ENCODE data around the gene WNT3A.

The WNT3A gene

DNA sequence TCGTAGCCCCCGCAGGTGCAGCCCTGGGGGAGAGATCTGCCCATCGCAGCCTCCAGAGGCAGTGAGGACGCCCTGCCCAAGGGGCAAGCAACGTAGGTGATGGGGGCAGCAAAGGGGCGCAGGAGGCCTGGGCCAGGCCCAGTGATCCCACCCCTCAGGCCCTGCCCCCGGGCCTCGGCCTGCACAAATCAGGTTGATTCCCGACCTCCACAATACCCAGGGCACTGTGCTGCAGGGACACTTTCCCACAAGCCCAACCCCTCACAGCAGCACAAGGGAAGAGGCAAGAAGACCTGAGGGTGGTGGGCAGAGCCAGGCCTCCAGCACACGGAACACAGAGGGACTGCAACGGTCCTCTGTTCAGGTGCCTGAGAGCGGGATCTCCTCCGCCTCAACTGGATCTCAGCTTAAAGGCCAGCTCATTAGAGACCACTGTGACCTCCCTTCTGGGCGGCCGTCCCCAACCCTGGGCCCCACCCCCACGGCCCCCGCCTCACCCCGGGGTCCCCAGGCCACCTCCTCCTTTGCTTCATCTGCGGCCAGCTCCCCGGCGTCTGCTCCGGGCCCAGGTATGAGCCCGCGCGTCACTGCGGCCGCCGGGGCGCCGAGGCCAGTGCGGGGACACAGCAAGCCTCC is 74.9 kb downstream of the WNT3A start:
- H3K4me1 ChIP-seq (ENCODE audit: control insufficient read depth, low read depth, low read length): peaks cover 17% of the 10 kb centered on the region
- H3K36me3 ChIP-seq (ENCODE audit: control insufficient read depth, low read depth, low read length): no peaks in the 10 kb centered on the region
- H3K27ac ChIP-seq (ENCODE audit: low read length): no peak overlapping the region
- H3K27me3 ChIP-seq (ENCODE audit: control insufficient read depth, insufficient read depth, low read length): peaks cover 12% of the 10 kb centered on the region
- H3K4me3 ChIP-seq (ENCODE audit: low read length): peak overlapping the region; percentile 86
- H3K9me3 ChIP-seq (ENCODE audit: control insufficient read depth, low read depth, low read length): no peaks in the 10 kb centered on the region
- peak overlapping the region; percentile 43 for H3K9ac ChIP-seq (ENCODE audit: low read length)

DNA sequence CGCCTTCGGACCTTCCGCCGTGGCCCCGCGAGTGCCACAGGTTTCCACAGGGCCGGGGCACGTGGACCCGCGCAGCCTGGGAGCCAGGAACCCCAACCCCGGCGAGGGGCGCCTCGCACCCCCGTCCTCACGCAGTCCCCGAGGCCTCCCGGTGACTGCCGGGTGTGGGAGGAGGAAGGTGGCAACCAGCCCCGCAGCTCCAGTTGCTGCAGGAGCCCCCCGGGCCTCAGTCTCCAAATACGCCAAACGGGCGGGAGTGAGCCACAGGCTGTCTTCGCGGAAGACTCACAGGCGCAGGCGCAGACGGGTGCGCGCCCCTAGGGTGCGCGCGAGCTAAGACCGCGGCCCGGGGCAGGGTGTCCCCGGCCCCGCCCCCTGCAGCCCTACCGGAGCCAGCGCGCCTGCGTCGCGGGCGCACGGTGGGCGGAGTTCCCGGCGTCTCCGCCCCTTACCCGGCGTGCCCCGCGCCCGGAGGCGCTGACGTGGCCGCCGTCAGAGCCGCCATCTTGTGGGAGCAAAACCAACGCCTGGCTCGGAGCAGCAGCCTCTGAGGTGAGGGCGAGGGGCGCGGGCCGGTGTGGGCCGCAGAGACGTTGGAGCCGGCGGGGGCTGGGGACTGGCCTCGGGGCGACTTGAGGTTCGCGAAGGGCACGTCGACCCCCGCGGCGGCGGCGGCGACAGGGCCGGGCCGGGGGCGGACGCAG is 75.6 kb downstream of the WNT3A start, which contains the start of gene ARF1:
ARF1 (plus strand) TSS at position 495 of the 704 bp plus-strand sequence. CDS start 14,407 bp downstream, outside the sequence.
- Histone ChIP-seq H3K9ac (ENCODE audit: low read length) (peak within 1 kb of the TSS; percentile 82), H3K27ac (ENCODE audit: low read length) (peak within 1 kb of the TSS; percentile 52), H3K27me3 (ENCODE audit: control insufficient read depth, insufficient read depth, low read length) (peaks cover 7% of the 10 kb centered on the region), H3K9me3 (ENCODE audit: control insufficient read depth, low read depth, low read length) (no peaks in the 10 kb centered on the region), H3K36me3 (ENCODE audit: control insufficient read depth, low read depth, low read length) (no peaks in the 10 kb centered on the region), H3K4me1 (ENCODE audit: control insufficient read depth, low read depth, low read length) (peaks cover 17% of the 10 kb centered on the region), H3K4me3 (ENCODE audit: low read length) (peak within 1 kb of the TSS; percentile 86)

DNA sequence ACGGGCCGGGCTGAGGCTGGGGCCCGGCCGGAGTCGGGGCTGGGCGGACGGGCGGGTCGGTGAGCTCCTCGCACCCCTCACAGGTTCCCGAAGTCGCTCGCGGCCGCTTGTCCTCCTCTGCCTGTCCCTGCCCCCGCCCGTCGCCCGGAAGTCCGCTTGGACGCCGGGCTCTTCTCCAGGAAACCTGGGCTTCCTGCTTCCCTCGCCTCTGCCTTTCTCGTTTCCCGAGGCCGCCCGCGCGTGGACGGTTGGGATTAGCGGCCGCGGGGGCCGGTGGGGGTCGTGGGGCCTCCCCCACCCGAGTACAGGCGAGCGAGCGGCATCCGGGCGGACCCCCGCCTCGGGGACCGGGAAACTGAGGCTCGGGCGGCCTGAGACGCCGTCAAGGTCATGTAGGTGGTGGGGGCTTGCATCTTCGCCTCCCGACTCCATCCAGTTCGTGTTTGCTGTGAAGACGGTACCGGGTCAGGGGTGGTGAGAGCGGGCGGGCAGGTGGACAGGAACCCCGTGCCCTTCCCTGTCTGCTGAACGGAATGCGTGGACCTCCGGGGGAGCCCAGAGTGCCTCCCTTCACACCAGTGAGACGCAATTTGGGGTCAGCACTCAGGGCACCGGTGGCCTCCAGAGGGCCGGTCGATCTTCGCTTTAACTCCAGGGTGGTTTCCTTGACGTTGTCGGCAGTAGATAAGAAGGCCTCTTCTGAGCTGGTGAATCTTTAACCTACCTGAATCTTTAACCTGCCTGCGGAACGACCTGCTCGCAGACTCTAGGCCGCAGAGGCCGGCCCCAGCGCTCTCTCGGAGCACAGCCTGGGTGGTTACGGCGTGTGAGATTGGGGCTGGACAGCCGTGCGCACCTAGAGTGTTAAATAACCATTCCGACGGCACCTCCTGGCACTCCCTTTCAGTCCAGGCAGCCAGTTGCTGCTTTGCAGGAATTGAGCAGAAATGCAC is 76.4 kb downstream of the WNT3A start:
- H3K4me3 ChIP-seq (ENCODE audit: low read length): peak overlapping the region; percentile 86
- H3K36me3 ChIP-seq (ENCODE audit: control insufficient read depth, low read depth, low read length): no peaks in the 10 kb centered on the region
- H3K4me1 ChIP-seq (ENCODE audit: control insufficient read depth, low read depth, low read length): peaks cover 17% of the 10 kb centered on the region
- no peaks in the 10 kb centered on the region for H3K9me3 ChIP-seq (ENCODE audit: control insufficient read depth, low read depth, low read length)
- H3K9ac ChIP-seq (ENCODE audit: low read length): peak overlapping the region; percentile 82
- H3K27ac ChIP-seq (ENCODE audit: low read length): peak overlapping the region; percentile 52
- H3K27me3 ChIP-seq (ENCODE audit: control insufficient read depth, insufficient read depth, low read length): peaks cover under 1% of the 10 kb centered on the region

DNA sequence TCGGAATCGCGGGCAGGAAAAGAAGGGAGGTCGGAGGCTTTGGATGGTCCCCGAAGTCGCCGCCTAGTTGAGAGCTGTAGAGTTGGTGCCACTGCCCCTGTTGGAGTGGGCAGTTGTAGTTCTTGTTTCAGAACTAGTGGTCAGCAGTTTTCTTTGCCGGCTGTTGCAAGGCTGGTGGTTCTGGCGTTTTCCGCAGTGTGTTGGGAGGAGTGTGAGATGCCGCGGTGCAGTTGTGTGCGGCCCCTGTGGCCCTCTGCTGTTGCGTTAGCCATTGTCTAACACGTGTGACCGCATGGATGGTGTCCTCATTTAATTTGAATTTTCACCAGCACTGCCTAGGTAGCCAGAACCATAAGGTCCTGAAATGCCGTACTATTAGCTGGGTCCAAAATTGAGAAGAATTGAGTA is 77.1 kb downstream of the WNT3A start:
- Histone ChIP-seq H3K9me3 (ENCODE audit: control insufficient read depth, low read depth, low read length) (no peaks in the 10 kb centered on the region), H3K4me1 (ENCODE audit: control insufficient read depth, low read depth, low read length) (peaks cover 15% of the 10 kb centered on the region), H3K9ac (ENCODE audit: low read length) (peak overlapping the region; percentile 82), H3K27ac (ENCODE audit: low read length) (no peak overlapping the region), H3K27me3 (ENCODE audit: control insufficient read depth, insufficient read depth, low read length) (no peaks in the 10 kb centered on the region), H3K36me3 (ENCODE audit: control insufficient read depth, low read depth, low read length) (peaks cover 4% of the 10 kb centered on the region), H3K4me3 (ENCODE audit: low read length) (peak overlapping the region; percentile 86)

DNA sequence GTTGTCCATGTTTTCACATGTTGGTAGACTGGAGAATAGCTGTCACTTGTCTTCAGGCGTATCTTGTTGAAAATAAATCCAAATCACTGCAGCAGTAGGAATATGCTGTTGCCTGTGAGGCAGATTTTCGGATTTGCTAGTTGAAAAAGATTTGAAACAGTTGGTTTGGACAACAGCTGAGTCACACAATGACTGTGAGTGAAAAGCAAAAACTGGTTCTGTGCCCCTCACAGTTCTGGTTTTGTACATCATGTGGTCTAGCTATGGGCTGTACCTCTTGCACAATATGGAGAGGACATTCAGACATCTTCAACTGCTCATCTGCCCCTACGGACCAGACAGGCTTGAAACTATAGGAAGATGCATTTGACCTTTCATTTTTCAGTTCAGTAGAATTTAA is 77.5 kb downstream of the WNT3A start:
- no peaks in the 10 kb centered on the region for H3K27me3 ChIP-seq (ENCODE audit: control insufficient read depth, insufficient read depth, low read length)
- peak overlapping the region; percentile 86 for H3K4me3 ChIP-seq (ENCODE audit: low read length)
- no peak overlapping the region for H3K27ac ChIP-seq (ENCODE audit: low read length)
- H3K9ac ChIP-seq (ENCODE audit: low read length): peak overlapping the region; percentile 82
- H3K36me3 ChIP-seq (ENCODE audit: control insufficient read depth, low read depth, low read length): peaks cover 4% of the 10 kb centered on the region
- H3K4me1 ChIP-seq (ENCODE audit: control insufficient read depth, low read depth, low read length): peaks cover 12% of the 10 kb centered on the region
- H3K9me3 ChIP-seq (ENCODE audit: control insufficient read depth, low read depth, low read length): no peaks in the 10 kb centered on the region

DNA sequence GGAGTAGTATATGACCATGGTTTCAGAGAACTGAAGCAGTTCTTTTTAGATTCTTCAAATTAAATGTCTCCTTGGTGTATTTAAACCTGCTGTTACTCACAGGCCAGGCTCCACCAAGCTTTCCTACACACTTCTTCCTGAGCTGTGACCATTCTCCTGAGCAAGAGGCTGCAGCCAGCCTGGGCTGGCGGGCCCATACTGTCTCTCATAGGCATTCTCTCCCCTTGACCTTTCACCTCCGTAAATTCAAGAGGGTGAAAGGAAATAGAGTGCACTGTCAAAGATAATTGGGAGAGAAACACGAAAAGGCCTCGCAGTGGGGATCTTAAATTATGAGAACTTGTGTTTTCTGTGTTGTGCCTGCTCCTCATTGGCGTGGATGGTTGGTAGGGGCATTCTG is 78.0 kb downstream of the WNT3A start:
- Histone ChIP-seq H3K9me3 (ENCODE audit: control insufficient read depth, low read depth, low read length) (no peaks in the 10 kb centered on the region), H3K27me3 (ENCODE audit: control insufficient read depth, insufficient read depth, low read length) (no peaks in the 10 kb centered on the region), H3K36me3 (ENCODE audit: control insufficient read depth, low read depth, low read length) (peaks cover 4% of the 10 kb centered on the region), H3K4me1 (ENCODE audit: control insufficient read depth, low read depth, low read length) (peaks cover 12% of the 10 kb centered on the region), H3K9ac (ENCODE audit: low read length) (no peak overlapping the region), H3K4me3 (ENCODE audit: low read length) (no peak overlapping the region), H3K27ac (ENCODE audit: low read length) (no peak overlapping the region)

DNA sequence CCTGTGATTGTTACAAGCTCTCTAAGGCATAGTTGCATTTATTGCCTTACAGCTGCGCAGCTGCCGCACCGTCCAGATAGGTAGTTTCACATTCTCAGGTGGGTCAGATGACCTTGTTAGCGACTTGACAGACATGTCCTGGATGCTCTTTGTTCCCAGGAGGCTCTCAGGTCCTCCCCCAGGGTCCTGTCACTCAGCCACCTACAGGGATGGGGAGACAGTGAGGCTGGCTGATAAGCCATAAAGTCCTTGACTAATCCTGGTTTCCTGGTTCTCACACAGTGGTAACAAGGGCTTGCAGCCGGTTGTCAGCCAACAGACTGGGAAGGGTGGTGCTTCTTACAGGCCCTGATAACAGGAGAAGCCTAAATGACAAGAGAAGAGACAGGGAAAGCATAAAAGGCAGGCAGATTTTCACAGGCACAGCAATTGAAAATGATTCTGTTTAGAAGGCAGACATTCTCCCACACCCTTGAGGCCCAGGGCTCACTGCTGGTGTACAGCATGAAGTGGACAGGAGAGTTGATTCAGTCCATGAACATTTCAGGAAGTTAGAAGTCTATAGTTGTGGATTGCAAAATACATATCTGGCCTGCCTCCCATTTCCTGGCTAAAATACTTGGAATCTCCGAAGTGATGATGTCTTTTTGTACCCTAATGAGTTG is 78.6 kb downstream of the WNT3A start:
- no peak overlapping the region for H3K9ac ChIP-seq (ENCODE audit: low read length)
- no peak overlapping the region for H3K27ac ChIP-seq (ENCODE audit: low read length)
- H3K4me3 ChIP-seq (ENCODE audit: low read length): no peak overlapping the region
- no peaks in the 10 kb centered on the region for H3K9me3 ChIP-seq (ENCODE audit: control insufficient read depth, low read depth, low read length)
- H3K27me3 ChIP-seq (ENCODE audit: control insufficient read depth, insufficient read depth, low read length): no peaks in the 10 kb centered on the region
- H3K4me1 ChIP-seq (ENCODE audit: control insufficient read depth, low read depth, low read length): peaks cover 12% of the 10 kb centered on the region
- peaks cover 4% of the 10 kb centered on the region for H3K36me3 ChIP-seq (ENCODE audit: control insufficient read depth, low read depth, low read length)

DNA sequence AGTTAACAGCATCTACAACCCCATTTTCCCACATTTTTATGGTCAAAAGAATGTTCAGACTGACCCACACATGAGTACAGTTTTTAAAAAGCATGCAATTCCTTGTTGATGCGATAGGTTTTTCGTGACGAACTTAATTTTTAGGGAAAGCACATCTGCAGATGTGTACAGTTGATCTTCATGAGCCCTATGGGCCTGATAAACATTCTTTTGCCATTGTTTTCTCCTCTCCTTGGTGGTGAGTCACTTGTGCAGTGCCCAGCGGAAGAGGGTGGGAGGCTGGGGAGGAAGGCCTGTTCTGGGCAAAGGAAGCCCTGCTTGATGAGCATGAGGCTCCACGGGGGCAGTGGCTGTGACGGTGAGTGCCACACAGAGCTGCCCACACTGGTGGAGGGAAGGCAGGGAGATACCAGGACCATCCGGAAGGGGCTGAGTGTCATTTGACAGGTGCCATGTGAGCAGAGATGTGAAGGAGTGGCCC is 81.0 kb downstream of the WNT3A start:
- no peak overlapping the region for H3K27ac ChIP-seq (ENCODE audit: low read length)
- no peak overlapping the region for H3K9ac ChIP-seq (ENCODE audit: low read length)
- H3K4me1 ChIP-seq (ENCODE audit: control insufficient read depth, low read depth, low read length): peaks cover 12% of the 10 kb centered on the region
- H3K4me3 ChIP-seq (ENCODE audit: low read length): no peak overlapping the region
- H3K36me3 ChIP-seq (ENCODE audit: control insufficient read depth, low read depth, low read length): peaks cover 4% of the 10 kb centered on the region
- H3K27me3 ChIP-seq (ENCODE audit: control insufficient read depth, insufficient read depth, low read length): no peaks in the 10 kb centered on the region
- H3K9me3 ChIP-seq (ENCODE audit: control insufficient read depth, low read depth, low read length): no peaks in the 10 kb centered on the region

DNA sequence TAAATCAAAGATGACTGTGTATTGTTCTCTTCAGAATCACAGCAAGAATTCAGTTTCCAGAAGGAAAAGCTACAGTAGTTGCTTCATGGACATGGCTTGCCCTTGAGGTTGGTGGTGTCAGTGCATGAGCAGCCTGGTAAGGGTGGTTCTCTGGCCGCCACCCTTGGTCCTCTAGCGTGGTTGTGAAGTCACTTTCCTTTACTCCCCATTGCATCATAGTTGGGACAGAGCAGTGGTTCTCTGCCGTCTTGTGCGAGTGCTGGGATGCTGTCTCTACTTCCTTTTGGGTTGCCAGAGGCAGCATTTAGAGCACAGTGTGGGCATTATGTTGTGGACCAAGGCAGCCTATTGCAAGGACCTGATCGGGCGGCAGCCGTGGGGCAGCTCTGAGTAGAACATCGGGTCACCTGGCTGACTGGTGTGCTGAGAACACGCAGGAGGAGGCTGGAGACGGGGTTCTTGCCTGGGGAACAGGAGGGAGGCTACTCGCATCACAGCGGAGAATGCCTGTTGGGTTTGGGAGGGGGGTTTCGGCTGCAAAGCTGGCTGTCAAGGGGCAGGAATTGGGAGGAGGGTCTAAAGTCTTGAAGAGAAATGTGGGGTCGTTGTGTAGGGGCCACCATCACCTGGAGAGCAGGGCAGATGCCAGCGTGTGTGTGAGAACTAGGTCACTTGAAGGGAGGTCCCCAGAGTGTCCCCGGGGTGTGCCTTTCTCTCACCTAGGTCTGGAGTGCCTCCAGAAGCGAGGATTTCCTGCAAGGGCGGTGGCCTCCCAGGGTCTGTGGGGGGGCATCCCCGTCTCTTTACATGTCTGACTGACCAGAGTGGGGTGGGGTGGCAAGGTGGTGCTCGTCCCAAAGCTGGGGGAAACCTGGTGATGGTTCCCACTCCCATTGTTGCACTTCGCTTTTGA is 82.0 kb downstream of the WNT3A start:
- no peak overlapping the region for H3K4me3 ChIP-seq (ENCODE audit: low read length)
- H3K36me3 ChIP-seq (ENCODE audit: control insufficient read depth, low read depth, low read length): peaks cover 4% of the 10 kb centered on the region
- no peaks in the 10 kb centered on the region for H3K9me3 ChIP-seq (ENCODE audit: control insufficient read depth, low read depth, low read length)
- no peak overlapping the region for H3K9ac ChIP-seq (ENCODE audit: low read length)
- H3K4me1 ChIP-seq (ENCODE audit: control insufficient read depth, low read depth, low read length): peaks cover 12% of the 10 kb centered on the region
- no peak overlapping the region for H3K27ac ChIP-seq (ENCODE audit: low read length)
- no peaks in the 10 kb centered on the region for H3K27me3 ChIP-seq (ENCODE audit: control insufficient read depth, insufficient read depth, low read length)

Data from iPS-18a (cell line).